NCI-H82 (cell line): ENCODE data around the gene ARHGAP15.

Experiments
- DNase-seq: peaks from one replicate; lab custom pipeline; 2025; lab: John Stamatoyannopoulos, UW

ARHGAP15 gene

DNA sequence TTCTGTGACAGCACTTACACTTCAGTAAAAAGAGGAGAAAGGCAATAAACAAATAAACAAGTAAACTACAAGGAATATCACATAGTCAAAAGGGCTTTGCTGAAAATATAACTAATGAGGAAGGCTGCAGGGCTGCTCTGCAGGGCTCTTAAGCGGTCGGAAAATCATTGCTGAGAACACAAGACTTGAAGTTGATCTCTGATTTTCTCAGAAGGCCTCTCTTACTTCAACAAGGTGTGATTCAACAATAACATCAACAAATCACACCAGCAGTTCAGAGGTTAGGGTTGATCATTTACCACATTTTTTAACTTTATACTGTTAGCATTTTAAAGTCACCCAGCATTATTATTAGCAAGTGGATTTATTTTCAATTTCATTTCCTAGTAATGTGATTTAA is 215.6 kb downstream of the ARHGAP15 start:
- DNase-seq = peak; percentile 37

DNA sequence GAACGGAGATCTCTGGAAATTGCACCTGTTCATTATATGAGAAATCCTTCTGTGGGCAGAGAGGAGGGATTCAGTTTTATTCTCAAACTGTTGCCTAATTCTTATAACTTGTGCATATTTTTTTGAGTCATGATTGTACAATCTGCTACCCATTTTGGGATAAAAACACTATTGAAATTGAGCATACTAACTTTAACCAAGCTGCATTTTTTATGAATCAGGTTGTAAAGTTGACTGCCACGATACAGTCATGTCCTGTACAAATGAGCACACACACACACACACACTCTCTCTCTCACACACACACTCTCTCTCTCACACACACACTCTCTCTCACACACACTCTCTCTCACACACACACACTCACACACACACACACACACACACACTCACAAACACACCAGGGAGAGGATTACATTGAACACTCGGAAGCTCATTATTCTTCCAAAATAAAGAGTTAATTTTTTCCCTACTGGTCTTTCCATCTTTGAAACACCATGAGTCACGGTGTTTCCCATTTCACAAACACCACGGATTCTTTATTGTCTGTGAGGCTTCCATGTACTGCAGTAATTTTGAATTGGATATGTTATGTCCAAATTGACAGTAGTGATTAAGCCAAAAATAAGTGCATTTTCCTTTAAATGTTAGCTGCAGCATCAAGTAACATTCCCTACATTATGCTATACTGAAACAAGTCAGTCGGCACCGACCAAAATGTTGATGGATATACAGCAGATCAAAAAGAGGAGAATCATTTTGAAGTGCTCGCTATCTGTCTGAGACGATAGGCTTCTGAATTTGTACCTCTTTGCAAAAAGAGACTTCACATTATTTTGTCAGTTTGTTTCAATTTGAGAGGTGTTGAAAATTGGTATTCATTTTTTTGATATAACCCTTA is 216.9 kb downstream of the ARHGAP15 start:
- DNase-seq = no peak

DNA sequence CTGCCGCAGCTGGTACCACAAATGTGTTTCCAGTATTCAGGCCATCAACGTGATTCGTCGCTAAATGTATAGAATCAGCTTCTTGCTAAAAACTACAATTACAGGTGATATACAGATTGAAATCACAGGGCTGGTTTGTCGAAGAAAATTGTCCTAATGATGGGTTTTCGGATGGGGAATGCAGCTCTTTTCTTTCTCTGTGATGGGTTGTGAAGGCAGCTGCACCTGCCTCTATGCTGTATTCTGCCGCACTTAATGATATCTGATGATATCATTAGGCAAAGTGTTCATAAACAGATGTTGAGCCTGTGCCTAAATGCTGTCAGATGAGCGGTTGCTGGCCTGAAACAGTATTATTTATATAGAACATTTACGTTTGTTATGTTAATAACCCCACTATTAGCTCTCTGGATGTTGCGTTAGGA is 218.1 kb downstream of the ARHGAP15 start:
- peak; percentile 4 for DNase-seq

DNA sequence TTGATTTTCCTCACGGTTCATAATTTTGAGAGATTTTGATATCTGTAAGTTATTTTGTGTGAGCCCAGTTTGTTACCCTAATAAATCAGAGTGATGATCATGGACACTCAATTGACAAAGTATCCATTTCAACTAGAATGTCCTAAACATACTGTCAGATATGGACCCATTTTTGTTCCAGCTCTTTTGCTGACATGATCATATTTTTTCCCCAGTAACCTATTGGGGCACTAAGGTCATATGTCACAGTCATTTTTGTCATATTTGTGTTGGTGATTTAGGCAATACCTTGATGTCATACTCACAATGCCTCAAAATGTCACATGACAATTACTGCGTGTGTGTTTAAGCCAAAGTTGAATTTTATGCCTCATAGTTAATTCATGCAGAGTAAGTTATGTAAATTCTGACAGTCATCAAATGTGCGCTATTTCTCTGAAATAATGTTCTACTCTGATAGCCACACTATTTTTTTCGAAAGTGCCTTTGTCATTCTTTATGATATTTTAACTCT is 218.7 kb downstream of the ARHGAP15 start:
- no peak for DNase-seq

- DNase-seq = no peak
Measured at GRCh38 chr2:143354050-143354750, 225.0 kb downstream of the ARHGAP15 start.

GRCh38 chr2:143355870-143356269 is 226.7 kb downstream of the ARHGAP15 start:
- no peak for DNase-seq

DNA sequence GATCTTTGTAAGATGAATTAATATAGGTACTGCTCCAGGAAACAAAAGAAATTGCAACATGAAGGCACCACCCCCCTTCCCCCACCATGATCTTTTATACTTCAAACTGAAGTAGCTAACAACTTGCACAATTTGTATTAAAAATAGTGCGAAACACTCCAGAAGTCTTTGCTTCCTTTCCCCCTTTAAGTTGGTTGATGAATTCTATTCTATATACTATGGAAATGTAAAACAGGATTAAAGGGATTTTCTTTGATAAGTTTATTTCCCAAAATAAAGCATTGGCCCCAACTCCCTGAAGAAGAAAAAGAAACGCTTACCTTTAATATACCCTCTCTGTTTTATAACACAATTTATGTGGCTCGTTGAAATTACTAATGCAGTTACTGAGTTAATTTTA is 227.1 kb downstream of the ARHGAP15 start:
- no peak for DNase-seq

DNA sequence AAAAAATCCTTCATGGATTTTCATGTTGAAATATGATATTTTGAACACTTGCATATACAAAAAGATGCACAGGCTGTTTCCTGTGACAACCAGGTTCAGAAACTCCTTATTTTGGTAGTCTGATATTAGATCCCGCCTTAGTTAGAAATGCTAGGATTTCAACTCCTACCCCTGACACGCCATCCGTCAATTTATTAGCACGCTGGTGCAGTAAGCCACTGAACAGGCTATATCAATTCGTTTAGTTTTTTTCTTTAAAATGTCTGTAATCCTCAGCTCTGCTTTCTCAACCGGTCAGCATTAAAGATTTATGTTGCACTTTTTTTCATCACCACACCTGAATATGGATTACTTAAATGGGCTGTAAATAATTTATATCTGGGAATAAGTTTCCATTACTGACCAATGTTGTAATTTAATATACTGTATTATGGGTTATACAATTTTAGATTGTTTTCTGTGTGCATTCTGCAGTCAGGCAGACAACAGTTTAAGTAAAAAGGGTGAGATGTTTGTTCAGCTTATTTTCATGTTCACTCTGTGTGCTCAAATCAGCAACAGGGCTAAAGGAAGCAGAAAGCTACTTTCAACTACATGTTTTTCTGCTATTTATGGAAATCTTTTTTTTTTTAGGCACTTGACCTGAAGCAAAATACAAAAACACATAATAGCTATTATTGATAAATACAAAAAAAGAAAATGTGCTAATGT is 227.7 kb downstream of the ARHGAP15 start:
- DNase-seq = peak; percentile 46

DNA sequence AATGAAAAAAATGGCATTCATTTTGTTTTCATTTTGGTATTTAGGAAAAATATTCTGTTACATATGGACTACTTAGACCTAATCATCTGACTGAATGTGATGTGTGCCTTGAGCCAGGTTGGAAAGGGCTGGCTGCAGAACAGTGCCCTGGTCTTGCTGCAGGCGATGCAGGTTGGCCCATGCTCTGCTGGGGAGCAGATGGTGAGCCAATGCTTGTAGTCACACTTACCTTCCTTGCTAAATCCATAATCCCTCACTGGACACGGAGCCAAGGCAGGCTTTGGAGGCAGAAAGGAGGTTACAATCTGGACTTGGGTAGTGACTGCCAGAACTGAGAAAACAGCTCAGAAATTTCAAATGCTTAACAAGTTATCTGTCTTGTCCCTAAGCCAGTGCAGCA is 228.7 kb downstream of the ARHGAP15 start:
- peak; percentile 98 for DNase-seq

- DNase-seq = no peak
Measured at GRCh38 chr2:143361346-143361745, 232.1 kb downstream of the ARHGAP15 start.

DNA sequence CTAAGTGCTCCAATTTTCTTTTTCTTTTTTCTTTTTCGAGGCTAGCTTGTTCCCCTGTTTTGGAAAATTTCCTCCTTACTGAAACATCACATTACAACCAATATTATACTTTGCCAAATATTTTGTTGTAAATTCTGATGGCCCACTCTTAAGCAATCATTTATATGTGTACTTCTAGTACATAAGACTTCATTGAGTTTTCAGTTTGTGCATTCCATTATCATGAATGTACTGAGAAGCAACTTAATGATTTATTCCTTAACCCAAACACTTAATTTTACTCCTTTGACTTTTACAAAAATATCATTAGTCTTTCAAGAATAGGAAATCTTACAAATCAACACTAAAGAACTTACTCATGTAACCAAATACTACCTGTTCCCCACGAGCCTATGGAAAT is 242.4 kb downstream of the ARHGAP15 start:
- DNase-seq = no peak

- DNase-seq = no peak
Measured at GRCh38 chr2:143375384-143375880, 246.2 kb downstream of the ARHGAP15 start.

DNA sequence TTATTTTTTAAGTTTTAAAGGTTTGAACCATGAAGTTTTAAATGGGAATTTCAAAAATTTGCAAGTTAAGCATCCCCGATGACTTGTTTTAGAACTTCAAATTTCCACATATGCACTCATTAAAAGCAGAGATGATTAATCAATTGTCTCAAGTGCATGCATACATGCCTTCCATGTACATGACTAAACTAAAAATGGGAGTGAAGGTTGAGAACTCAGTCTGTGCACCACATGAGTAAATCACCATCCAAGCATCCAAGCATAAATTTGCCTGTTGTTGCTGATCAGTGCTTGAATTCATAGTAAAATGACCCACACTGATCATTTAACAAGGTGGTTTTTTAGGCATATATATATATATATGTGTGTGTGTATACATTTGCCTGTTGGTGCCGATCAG is 249.8 kb downstream of the ARHGAP15 start:
- DNase-seq = no peak

- DNase-seq = peak; percentile 51
Measured at GRCh38 chr2:143379955-143380354, 250.7 kb downstream of the ARHGAP15 start.

- DNase-seq = no peak
Measured at GRCh38 chr2:143382573-143382972, 253.4 kb downstream of the ARHGAP15 start.

- DNase-seq = no peak
Measured at GRCh38 chr2:143383016-143383415, 253.8 kb downstream of the ARHGAP15 start.

GRCh38 chr2:143384111-143384510 is 254.9 kb downstream of the ARHGAP15 start:
- no peak for DNase-seq

DNA sequence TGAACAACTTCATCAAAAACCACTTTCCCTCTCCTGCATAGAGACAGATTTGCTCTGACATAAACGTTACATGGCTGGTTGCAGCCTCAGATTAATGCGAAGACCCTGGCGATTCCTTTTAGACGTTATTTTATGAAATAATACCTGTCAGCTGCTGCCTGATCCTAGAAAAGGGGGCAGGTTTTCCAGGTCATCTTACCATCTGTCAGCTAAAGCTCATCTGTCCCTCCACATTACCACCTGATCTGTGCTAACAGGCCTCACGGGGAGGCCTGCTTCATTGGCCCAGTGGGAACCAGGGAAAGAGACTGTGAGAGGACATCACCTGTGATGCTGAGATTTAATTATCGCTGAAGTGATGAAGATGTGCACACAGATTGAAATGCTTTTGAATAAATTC is 261.0 kb downstream of the ARHGAP15 start:
- DNase-seq = peak; percentile 91

GRCh38 chr2:143392358-143392757 is 263.1 kb downstream of the ARHGAP15 start:
- no peak for DNase-seq

DNA sequence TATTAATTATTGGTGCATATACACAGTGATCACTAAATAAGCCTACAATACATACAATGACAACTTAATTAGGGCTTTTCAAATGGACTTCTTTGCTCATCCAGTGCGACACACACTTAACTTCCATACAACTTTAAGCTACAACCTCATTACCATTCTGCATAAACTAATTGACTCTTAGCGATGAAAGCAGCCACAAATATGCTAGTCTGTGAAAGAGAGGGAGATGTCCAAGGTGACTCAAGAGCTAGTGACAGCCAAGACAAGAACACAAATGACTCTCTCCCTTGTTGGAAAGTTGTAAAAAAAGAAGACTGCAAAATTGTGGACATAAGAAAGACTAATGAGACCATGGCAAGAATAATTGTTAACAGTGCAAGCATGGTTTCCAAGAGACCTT is 264.8 kb downstream of the ARHGAP15 start:
- DNase-seq = no peak

GRCh38 chr2:143397884-143398614 is 268.8 kb downstream of the ARHGAP15 start:
- DNase-seq = no peak

DNA sequence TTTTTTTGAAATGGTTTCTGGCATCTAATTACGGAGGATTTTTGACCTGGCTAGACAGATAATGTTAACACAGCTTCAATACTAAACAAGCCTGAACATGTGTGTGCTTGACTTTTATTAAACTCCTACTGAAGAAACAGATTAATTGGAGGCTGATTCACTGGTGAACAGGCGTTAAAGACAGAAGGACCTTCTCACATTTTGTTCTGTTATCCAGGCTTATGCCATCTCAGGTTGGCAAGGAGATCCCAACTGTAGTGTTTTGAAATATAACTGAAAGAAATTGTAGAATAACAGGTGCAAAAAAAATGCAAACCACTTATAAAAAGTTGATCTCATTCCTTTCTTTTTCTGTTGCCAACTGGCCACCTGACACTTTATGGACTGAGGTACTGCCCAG is 269.6 kb downstream of the ARHGAP15 start:
- DNase-seq = no peak
